AG09319 (cell line): ENCODE measurements around the gene SH2B3.

Experiments used
- DNase-seq: peaks from one replicate; pipeline ENCODE4 v3.0.0-alpha.2; 2010; ENCODE audit warnings: low read depth; ENCODE audit errors: extremely low read depth
- TF ChIP-seq, protein P1 (sequence below): IDR thresholded peaks from 2 replicates; pipeline ENCODE4 v1.5.1; 2011; ENCODE audit warnings: low read depth, mild to moderate bottlenecking, inconsistent platforms, low read length, moderate library complexity

SH2B3 gene

DNA sequence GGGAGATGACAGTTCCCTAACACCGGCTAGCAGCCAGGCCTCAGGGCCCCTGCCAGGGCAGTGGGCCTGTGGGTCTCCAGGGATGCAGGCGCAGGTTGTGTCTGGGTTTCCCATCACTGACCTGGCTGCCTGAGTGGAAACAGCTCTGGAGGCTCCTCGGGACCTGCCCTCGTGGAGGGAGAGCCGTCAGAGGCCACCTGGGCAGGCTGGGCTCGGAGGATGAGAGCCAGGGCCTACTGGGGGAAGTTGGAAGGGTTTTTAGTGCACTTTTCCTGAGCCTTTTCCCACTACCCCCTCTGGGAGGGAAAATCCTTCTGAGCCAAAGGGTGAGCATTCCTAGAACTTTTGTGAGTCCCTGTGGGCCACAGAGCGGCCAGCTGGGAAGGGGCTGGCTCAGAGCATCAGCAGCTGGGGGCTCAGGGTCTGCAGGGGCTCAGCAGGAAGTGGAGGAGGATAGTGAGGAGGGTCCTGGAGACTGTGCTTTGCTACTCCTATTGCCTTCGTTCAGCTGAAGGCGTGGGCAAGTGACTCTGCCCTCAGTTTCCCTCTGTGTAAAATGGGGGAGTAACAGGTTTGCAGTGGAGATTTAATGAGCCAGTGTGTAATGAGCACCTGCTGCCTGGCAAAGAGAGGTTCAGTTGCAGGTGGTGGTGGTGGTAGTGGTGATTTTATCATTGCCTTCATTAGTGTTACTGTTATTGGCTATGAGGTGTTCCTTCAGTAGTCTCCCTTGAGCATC is 1.8 kb downstream of the SH2B3 start:
- no peak for DNase-seq

DNA sequence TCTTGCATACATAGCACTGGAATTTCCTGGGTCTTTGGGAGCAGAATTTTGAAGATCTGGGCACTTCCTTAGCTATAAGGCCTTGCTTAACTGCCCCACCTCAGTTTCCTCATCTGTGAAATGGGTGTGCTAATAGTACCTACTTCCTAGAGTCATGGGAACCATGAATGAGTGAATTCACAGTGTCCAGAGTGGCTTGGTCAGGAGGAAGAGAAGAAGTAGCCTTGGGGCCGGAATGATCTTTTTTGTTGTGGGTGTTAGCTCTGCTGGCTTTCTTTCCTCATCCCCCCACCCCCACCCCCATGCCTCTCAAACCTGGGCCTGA is 2.4 kb downstream of the SH2B3 start:
- no peak for DNase-seq
- TF ChIP-seq, protein P1, sequence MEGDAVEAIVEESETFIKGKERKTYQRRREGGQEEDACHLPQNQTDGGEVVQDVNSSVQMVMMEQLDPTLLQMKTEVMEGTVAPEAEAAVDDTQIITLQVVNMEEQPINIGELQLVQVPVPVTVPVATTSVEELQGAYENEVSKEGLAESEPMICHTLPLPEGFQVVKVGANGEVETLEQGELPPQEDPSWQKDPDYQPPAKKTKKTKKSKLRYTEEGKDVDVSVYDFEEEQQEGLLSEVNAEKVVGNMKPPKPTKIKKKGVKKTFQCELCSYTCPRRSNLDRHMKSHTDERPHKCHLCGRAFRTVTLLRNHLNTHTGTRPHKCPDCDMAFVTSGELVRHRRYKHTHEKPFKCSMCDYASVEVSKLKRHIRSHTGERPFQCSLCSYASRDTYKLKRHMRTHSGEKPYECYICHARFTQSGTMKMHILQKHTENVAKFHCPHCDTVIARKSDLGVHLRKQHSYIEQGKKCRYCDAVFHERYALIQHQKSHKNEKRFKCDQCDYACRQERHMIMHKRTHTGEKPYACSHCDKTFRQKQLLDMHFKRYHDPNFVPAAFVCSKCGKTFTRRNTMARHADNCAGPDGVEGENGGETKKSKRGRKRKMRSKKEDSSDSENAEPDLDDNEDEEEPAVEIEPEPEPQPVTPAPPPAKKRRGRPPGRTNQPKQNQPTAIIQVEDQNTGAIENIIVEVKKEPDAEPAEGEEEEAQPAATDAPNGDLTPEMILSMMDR: no peak

More for the DNA sequence above, 1.8 kb downstream of the SH2B3 start:
- TF ChIP-seq, protein P1: no peak

DNA sequence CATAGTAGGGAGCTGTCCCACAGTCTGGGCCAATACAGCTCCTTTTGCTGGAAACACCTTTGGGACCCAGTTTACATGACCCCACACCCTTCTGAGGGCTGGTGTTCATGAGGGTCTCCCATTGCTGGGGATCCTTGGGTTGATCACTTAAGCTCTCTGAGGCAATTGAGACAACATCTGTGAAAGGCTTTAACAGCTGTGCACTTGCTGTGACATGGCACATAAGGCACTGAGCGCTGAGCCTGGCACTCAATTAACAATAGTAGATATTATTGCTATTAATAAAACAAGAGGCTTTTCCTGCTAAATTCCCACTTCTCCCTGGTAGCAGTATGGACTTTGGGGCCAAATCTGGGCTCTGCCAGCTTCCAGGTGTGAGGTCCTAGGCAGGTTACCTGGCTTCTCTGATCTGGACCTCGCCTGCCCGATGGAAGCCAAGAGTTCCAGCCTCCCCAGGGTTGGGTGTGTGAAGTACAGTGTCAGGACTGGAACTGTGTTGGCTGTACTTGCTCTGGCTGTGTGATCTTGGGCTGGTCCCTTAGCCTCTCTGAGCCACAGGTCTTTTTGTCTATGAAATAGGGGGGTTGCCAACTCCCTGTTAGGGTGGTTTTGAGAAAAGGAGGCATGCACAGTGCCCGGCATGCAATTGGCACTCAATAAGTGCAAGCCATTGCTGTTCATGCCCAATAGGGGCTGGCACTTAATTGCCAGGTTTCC is 3.1 kb downstream of the SH2B3 start:
- no peak for DNase-seq
- TF ChIP-seq, protein P1: no peak

DNA sequence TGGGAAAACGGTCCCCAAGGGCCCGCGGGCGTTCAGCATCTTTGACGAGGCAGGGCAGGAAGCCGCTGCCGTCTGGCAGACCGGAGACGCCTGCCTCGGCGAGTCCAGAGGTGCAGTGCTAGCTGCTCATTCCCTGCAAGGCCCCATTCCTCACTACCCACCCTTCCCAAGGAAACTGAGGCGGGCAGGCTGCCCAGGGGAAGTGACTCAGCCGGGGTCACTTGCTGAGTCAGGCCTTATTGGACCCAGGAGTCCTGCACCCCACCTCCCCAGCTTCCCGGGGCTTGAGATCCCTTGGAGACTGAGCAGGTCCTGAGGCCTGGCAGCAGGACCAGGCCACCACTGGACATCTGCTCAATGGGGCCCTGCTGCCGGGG is 3.7 kb downstream of the SH2B3 start:
- TF ChIP-seq, protein P1: no peak
- DNase-seq: no peak

DNA sequence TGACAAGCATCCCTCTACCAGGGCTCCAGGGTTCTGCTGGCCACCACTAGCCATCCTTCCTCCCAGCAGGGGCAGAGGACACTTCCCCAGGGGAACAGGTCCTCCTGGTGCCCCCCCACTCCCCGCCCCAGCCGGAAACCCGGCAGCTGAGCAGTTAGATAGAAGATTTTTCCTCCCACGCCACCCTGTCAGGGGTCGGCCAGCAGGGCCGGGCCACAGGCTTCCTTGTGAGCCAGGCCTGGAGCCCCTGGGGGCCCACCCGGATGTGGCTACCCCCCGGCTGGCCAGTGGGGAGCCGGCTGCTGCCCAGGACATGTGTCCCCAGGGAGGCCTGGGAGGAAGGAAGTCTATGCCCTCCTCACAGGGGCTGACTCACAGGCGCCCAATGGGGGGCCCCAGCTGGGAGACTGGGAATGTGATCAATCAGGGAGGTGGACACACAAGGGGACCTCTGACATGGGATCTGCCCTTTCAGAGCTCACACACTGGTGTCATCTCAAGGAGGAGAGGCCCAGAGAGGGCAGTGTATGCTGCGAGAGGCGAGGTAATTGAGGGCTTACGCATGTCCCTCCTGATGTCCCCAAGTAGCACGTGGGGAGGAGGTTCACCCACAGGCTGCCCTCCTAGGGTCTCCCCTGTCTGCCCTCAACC is 4.2 kb downstream of the SH2B3 start:
- TF ChIP-seq, protein P1: no peak
- no peak for DNase-seq

DNA sequence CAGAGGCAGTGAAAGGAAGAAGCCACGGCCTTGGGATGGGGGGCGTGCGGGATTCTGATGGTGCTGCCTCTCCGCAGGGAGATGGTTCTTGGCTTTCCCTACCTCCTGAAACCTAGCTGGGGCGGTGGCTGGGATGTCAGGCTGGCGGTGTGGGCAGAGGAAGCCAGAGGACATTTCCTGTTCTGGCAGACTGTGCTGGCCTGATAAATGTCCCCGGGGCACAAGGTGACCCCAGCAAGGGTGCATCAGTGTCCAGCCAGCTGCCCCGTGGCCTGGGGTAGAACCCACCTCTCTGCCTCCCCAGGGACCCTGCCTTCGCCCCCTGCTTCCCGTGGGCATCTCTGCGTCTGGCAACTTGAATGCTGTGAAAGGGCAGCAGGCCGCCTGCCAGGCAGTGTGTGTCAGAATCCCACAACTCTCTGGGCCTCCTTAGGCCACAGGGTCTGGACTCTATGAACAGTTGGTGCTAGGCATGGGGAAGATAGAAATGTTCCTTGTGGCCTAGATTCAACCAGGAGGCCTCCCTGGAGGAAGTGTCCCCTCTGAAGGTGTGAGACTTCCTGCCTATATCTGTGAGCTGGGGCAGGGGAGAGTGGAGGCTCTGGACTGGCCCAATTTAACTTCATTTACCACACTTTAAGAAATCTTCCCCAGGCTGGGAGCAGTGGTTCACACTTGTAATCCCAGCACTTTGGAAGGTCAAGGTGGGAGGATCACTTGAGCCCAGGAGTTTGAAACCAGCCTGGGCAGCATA is 4.9 kb downstream of the SH2B3 start:
- no peak for DNase-seq
- TF ChIP-seq, protein P1: no peak
